Aorta (tissue), 5 donors: ENCODE data around the gene ULBP2. TPM values are rescaled to one million over a fixed set of nuclear protein-coding genes. Genes with fewer than 3 reads are reported as not detected.
"Not testable (repeated sequence)": the region's sequence is repeated elsewhere in the genome, so short reads cannot be mapped to it uniquely, and the experiment has no call there.

Experiments used
- ATAC-seq: fragments of 200-7000 bp; cut with Tn5 transposase; one replicate; pipeline ENCODE4 v1.9.1; 2022; ENCODE audit warnings: moderate library complexity; ENCODE audit not compliant: low FRiP score
- DNase-seq, 2 donors: peaks; one replicate each; pipeline ENCODE4 v3.0.0-alpha.2; 2020
- H3K27ac ChIP-seq, 2 donors: one replicate each; pipeline ENCODE4 v1.5.1; 2013; ENCODE audit warnings: low read length in 2 of 2, mild to moderate bottlenecking in 2 of 2, moderate library complexity in 2 of 2, control low read depth in 1 of 2, inconsistent platforms in 1 of 2, low read depth in 1 of 2
- H3K27me3 ChIP-seq, 2 donors: one replicate each; pipeline ENCODE4 v1.6.1; 2013; ENCODE audit warnings: control low read depth in 1 of 2, low read length in 1 of 2, mild to moderate bottlenecking in 1 of 2, moderate library complexity in 1 of 2; ENCODE audit not compliant: insufficient read depth in 2 of 2, control insufficient read depth in 1 of 2
- H3K36me3 ChIP-seq, 2 donors: one replicate each; pipeline ENCODE4 v1.6.1; 2013; ENCODE audit warnings: control low read depth in 1 of 2, low read length in 1 of 2, mild to moderate bottlenecking in 1 of 2; ENCODE audit not compliant: insufficient read depth in 2 of 2, control insufficient read depth in 1 of 2
- H3K4me1 ChIP-seq, 2 donors: one replicate each; pipeline ENCODE4 v1.6.1; 2013; ENCODE audit warnings: low read length in 2 of 2, control low read depth in 1 of 2, mild to moderate bottlenecking in 1 of 2, moderate library complexity in 1 of 2; ENCODE audit not compliant: insufficient read depth in 2 of 2, control insufficient read depth in 1 of 2
- H3K4me3 ChIP-seq, 2 donors: one replicate each; pipeline ENCODE4 v1.5.1; 2013; ENCODE audit warnings: low read length in 2 of 2, control low read depth in 1 of 2, mild to moderate bottlenecking in 1 of 2
- H3K9me3 ChIP-seq: one replicate; pipeline ENCODE4 v1.6.1; 2013; ENCODE audit warnings: mild to moderate bottlenecking, low read length; ENCODE audit not compliant: control insufficient read depth
- WGBS, 2 donors: extraction: QIAGEN DNeasy Blood & Tissue Kit; methylation state at CpG; one replicate each; pipeline ENCODE4 v1.1.7; 2013; 5-methylcytosine and 5-hydroxymethylcytosine counted together
- intact Hi-C, 2 donors: fragments of 100-400 bp; cut with DNase I; formaldehyde crosslinking; loops; one replicate each; pipeline versions ENCODE4 v1.14.2 to v1.15.0; 2022
- polyA plus RNA-seq, 2 donors: library from polyadenylated mRNA; stranded (reverse); fragments of 200-250 nt; gene quantifications; one replicate each; pipeline ENCODE4 v1.2.3, GENCODE V29; 2013
- total RNA-seq, 2 donors: library from RNA; stranded (reverse); fragmentation: NEBNext Ultra II Directional; extraction: Animal tissue kit (Norgen Biotek cat#: 25700); gene quantifications; one replicate each; pipeline ENCODE4 v1.2.1, GENCODE V29; 2021
- donor health status: healthy with polysubstance abuse.
- donor health status: Bipolar disorder and iron deficiency.
- donor health status: DM: no; HTN: no; CAD: no.
- donor health status: DM: no; HTN: no; CAD: no.
- donor health status: DM: yes; HTN: yes; CAD: no.

ULBP2 gene
- total and polyA plus RNA-seq, 4 donors = 0.36 to 0.68 (median 0.66) TPM; not detected in 1

GRCh38 chr6:149963212-149963461 lies 21.3 kb downstream of the ULBP2 start:
- H3K27me3 ChIP-seq = peaks cover 0 to 2% of the 10 kb centered on the region in 2 donors
- H3K4me1 ChIP-seq = no peaks in the 10 kb centered on the region
- 75 to 78% methylated on average over 8 of the region's 8 CpGs for WGBS, 2 donors
- DNase-seq = no peak
- intact Hi-C loops = no loop called here
- H3K4me3 ChIP-seq = no peak overlapping the region
- H3K36me3 ChIP-seq = no peaks in the 10 kb centered on the region
- H3K9me3 ChIP-seq = no peaks in the 10 kb centered on the region
- no peak overlapping the region for H3K27ac ChIP-seq
- no peak for ATAC-seq

GRCh38 chr6:149963462-149964307 lies 21.9 kb downstream of the ULBP2 start, which contains the start of gene ULBP1:
ULBP1 (plus strand) TSS chr6:149963943; CDS start chr6:149964050, 107 bp downstream.
- intact Hi-C loops = no loop called here
- no peaks in the 10 kb centered on the region for H3K4me1 ChIP-seq
- H3K9me3 ChIP-seq = no peaks in the 10 kb centered on the region
- no peak within 1 kb of the TSS for H3K4me3 ChIP-seq
- H3K27ac ChIP-seq = no peak within 1 kb of the TSS
- no peaks in the 10 kb centered on the region for H3K36me3 ChIP-seq
- ATAC-seq = peak; percentile 89
- WGBS, 2 donors = 2 to 5% methylated on average over 63 to 69 of the region's 69 CpGs
- peaks cover 0 to 2% of the 10 kb centered on the region in 2 donors for H3K27me3 ChIP-seq
- peak; percentile 92 to 96 for DNase-seq

GRCh38 chr6:149964308-149965193 lies 22.7 kb downstream of the ULBP2 start:
- H3K9me3 ChIP-seq = no peaks in the 10 kb centered on the region
- H3K36me3 ChIP-seq = no peaks in the 10 kb centered on the region
- intact Hi-C loops = no loop called here
- H3K4me3 ChIP-seq = no peak overlapping the region
- 2% methylated on average over 101 to 102 of the region's 103 CpGs for WGBS, 2 donors
- no peak for DNase-seq
- ATAC-seq = no peak
- peaks cover 0 to 2% of the 10 kb centered on the region in 2 donors for H3K27me3 ChIP-seq
- H3K4me1 ChIP-seq = no peaks in the 10 kb centered on the region
- no peak overlapping the region for H3K27ac ChIP-seq

GRCh38 chr6:149965194-149966020 lies 23.6 kb downstream of the ULBP2 start:
- no peak for DNase-seq
- Histone ChIP-seq H3K27me3 (peaks cover 0 to 2% of the 10 kb centered on the region in 2 donors), H3K36me3 (no peaks in the 10 kb centered on the region), H3K9me3 (no peaks in the 10 kb centered on the region), H3K4me1 (no peaks in the 10 kb centered on the region), H3K4me3 (no peak overlapping the region), H3K27ac (no peak overlapping the region)
- intact Hi-C loops = no loop called here
- 25 to 27% methylated on average over 33 to 38 of the region's 38 CpGs for WGBS, 2 donors
- ATAC-seq = no peak

- H3K9me3 ChIP-seq, H3K4me3 ChIP-seq, H3K27me3 ChIP-seq, DNase-seq, intact Hi-C loops, H3K36me3 ChIP-seq, H3K27ac ChIP-seq, ATAC-seq, H3K4me1 ChIP-seq: not testable (repeated sequence)
- 92 to 93% methylated on average over 2 of the region's 2 CpGs for WGBS, 2 donors
Observed at GRCh38 chr6:149966319-149966718, 24.5 kb downstream of the ULBP2 start.

- Histone ChIP-seq H3K36me3 (no peaks in the 10 kb centered on the region), H3K4me1 (no peaks in the 10 kb centered on the region), H3K27ac (no peak overlapping the region), H3K27me3 (peaks cover 0 to 2% of the 10 kb centered on the region in 2 donors), H3K9me3 (no peaks in the 10 kb centered on the region), H3K4me3 (no peak overlapping the region)
- intact Hi-C loops = no loop called here
- DNase-seq (no peak), ATAC-seq (no peak)
- 85 to 97% methylated on average over 4 of the region's 4 CpGs for WGBS, 2 donors
Observed at GRCh38 chr6:149967591-149967990, 25.8 kb downstream of the ULBP2 start.

GRCh38 chr6:149967999-149968398 lies 26.2 kb downstream of the ULBP2 start:
- H3K27ac ChIP-seq, DNase-seq, H3K36me3 ChIP-seq, H3K9me3 ChIP-seq, H3K27me3 ChIP-seq, H3K4me1 ChIP-seq, ATAC-seq, H3K4me3 ChIP-seq, intact Hi-C loops: not testable (repeated sequence)
- 75 to 77% methylated on average over 2 of the region's 2 CpGs for WGBS, 2 donors

- H3K9me3 ChIP-seq, H3K4me1 ChIP-seq, H3K27ac ChIP-seq, intact Hi-C loops, DNase-seq, ATAC-seq, H3K4me3 ChIP-seq, H3K36me3 ChIP-seq, H3K27me3 ChIP-seq: not testable (repeated sequence)
- WGBS, 2 donors = 93% methylated on average over 2 of the region's 2 CpGs
Observed at GRCh38 chr6:149968909-149969308, 27.1 kb downstream of the ULBP2 start.
